ENCODE data around the gene RPS15.

The RPS15 gene

GRCh38 chr19:1449467-1450442 lies 11.6 kb downstream of the RPS15 start, which contains the start of gene APC2:
Gene APC2 (plus strand): TSS chr19:1450121. CDS start chr19:1453002, 2,881 bp downstream.
- H3K4me1 ChIP-seq (ENCODE audit: control insufficient read depth, insufficient read depth, low read length, poor library complexity, severe bottlenecking), result peaks cover 7% of the 10 kb centered on the region
- no peak within 1 kb of the TSS for H3K27ac ChIP-seq (ENCODE audit: low read depth, low read length, severe bottlenecking)

DNA sequence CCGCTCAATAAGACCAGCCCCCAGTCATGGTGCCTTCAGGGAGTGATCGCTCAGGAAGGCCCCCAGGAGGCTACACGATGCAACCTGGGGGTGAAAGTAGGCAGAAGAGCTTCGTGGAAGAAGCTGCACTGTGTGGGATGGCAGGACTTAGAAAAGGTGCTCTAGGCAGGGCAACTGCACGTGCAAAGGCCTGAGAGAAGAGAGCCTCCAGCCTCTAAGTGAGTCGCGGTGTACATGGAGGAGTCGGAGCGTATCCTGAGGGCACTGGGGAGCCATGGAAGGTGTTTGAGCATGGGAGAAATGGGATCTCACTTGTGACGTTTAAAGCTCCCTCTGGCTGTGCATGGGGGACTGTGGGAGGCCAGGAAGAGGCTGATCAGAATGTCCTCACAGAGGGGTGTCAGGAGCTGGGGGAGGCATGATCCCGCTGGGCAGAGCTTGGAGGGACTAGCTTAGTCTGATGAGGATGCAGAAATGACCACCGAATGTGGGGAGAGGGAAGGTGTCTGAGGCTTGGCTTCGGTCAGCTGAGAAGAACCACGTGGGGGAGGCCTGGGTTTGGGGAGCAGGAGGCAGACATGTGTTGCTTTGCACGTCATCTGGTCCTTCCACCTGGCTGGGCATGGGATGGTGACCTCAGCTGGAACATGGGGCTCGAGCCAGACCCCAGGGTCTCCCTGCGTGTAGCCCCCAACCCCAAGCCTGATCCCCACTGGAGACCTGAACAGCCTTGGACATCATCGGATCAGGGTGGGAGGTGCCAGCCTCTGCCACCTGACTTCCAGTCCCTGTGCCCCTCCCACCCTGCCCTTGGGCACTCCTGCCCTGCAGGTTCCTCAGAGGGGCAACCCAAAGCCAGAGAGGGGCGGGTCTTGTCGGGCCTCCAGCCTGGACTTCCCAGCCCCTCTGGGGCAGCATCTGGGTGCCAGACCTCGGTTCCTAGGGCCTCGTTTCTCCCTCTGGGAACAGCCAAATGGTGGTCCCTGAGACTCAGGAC lies 12.8 kb downstream of the RPS15 start:
- Histone ChIP-seq H3K9me3 (ENCODE audit: control insufficient read depth, low read length) (no peaks in the 10 kb centered on the region), H3K36me3 (ENCODE audit: control insufficient read depth, insufficient read depth, low read length) (no peaks in the 10 kb centered on the region), H3K27ac (ENCODE audit: low read depth, low read length, severe bottlenecking) (no peak overlapping the region), H3K4me1 (ENCODE audit: control insufficient read depth, insufficient read depth, low read length, poor library complexity, severe bottlenecking) (peaks cover 5% of the 10 kb centered on the region), H3K4me3 (ENCODE audit: extremely low read depth, insufficient read depth, low read length, poor library complexity, severe bottlenecking) (no peak overlapping the region)
- 58% methylated on average over 21 of the region's 22 CpGs for WGBS, 2 experiments (ENCODE audit: insufficient coverage in 2 of 2)

More at GRCh38 chr19:1449467-1450442, 11.6 kb downstream of the RPS15 start, which contains the start of gene APC2:
- H3K4me3 ChIP-seq (ENCODE audit: extremely low read depth, insufficient read depth, low read length, poor library complexity, severe bottlenecking), result no peak within 1 kb of the TSS
- no peaks in the 10 kb centered on the region for H3K36me3 ChIP-seq (ENCODE audit: control insufficient read depth, insufficient read depth, low read length)
- no peaks in the 10 kb centered on the region for H3K9me3 ChIP-seq (ENCODE audit: control insufficient read depth, low read length)
- WGBS, 2 experiments (ENCODE audit: insufficient coverage in 2 of 2), result 9 to 10% methylated on average over 43 to 59 of the region's 74 CpGs

DNA sequence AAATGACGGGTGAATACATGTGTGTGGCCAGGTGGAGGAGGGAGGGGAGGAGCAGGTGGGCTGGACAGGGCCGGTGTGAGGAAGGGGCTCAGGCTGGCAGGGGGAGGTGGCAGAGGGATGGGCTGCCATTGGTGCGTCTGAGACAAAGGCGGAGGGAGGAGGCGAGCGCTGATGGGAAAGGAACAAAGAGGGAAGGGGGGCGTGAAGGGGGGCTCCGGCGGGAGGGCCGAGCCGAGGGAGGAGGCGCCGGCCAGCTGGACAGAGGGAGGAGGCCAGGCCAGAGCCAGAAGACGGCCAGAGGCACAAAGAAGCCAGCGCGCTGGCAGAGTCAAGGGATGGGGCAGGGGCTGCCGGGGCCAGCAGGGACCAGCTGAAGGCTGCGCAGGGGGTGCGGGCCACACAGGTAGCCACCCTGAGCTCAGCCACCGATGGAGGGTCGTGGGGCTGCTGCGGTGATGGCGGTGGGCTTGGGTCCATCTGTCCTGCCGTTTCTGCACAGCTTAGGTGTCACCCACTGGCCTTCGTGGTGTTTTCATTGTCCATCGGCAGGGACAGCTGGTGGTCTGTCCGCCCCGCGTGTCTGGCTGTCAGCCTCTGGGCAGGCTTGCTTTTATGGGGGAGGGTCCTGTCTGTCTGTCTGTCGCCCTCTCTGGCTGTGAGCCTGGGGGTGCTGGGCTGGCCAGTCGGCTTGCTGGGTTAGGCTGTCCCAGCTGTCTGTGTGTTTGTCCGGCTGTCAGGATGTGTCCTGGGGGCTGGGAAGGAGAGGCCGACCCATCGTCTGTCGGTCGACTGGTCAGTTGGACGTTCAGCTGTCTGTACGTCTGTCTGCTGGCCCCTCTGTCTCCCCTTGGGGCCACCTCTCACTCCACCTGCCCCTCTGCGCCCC lies 14.0 kb downstream of the RPS15 start:
- Histone ChIP-seq H3K9me3 (ENCODE audit: control insufficient read depth, low read length) (no peaks in the 10 kb centered on the region), H3K4me3 (ENCODE audit: extremely low read depth, insufficient read depth, low read length, poor library complexity, severe bottlenecking) (no peak overlapping the region), H3K36me3 (ENCODE audit: control insufficient read depth, insufficient read depth, low read length) (no peaks in the 10 kb centered on the region), H3K27ac (ENCODE audit: low read depth, low read length, severe bottlenecking) (peak overlapping the region; percentile 16), H3K4me1 (ENCODE audit: control insufficient read depth, insufficient read depth, low read length, poor library complexity, severe bottlenecking) (peaks cover 6% of the 10 kb centered on the region)
- 35 to 42% methylated on average over 22 to 34 of the region's 39 CpGs for WGBS, 2 experiments (ENCODE audit: insufficient coverage in 2 of 2)

GRCh38 chr19:1452802-1453524 lies 14.8 kb downstream of the RPS15 start:
- no peak overlapping the region for H3K4me3 ChIP-seq (ENCODE audit: extremely low read depth, insufficient read depth, low read length, poor library complexity, severe bottlenecking)
- H3K9me3 ChIP-seq (ENCODE audit: control insufficient read depth, low read length), result no peaks in the 10 kb centered on the region
- 67 to 72% methylated on average over 16 to 22 of the region's 30 CpGs for WGBS, 2 experiments (ENCODE audit: insufficient coverage in 2 of 2)
- H3K27ac ChIP-seq (ENCODE audit: low read depth, low read length, severe bottlenecking), result no peak overlapping the region
- peaks cover 10% of the 10 kb centered on the region for H3K4me1 ChIP-seq (ENCODE audit: control insufficient read depth, insufficient read depth, low read length, poor library complexity, severe bottlenecking)
- H3K36me3 ChIP-seq (ENCODE audit: control insufficient read depth, insufficient read depth, low read length), result no peaks in the 10 kb centered on the region

GRCh38 chr19:1453525-1454364 lies 15.5 kb downstream of the RPS15 start:
- WGBS, 2 experiments (ENCODE audit: insufficient coverage in 2 of 2), result 39% methylated on average over 22 to 24 of the region's 33 CpGs
- H3K4me1 ChIP-seq (ENCODE audit: control insufficient read depth, insufficient read depth, low read length, poor library complexity, severe bottlenecking), result peaks cover 10% of the 10 kb centered on the region
- H3K4me3 ChIP-seq (ENCODE audit: extremely low read depth, insufficient read depth, low read length, poor library complexity, severe bottlenecking), result no peak overlapping the region
- no peaks in the 10 kb centered on the region for H3K36me3 ChIP-seq (ENCODE audit: control insufficient read depth, insufficient read depth, low read length)
- H3K27ac ChIP-seq (ENCODE audit: low read depth, low read length, severe bottlenecking), result no peak overlapping the region
- H3K9me3 ChIP-seq (ENCODE audit: control insufficient read depth, low read length), result no peaks in the 10 kb centered on the region

- WGBS, 2 experiments (ENCODE audit: insufficient coverage in 2 of 2), result 49 to 67% methylated on average over 10 to 15 of the region's 22 CpGs
Observed at GRCh38 chr19:1455002-1455335, 16.8 kb downstream of the RPS15 start.

DNA sequence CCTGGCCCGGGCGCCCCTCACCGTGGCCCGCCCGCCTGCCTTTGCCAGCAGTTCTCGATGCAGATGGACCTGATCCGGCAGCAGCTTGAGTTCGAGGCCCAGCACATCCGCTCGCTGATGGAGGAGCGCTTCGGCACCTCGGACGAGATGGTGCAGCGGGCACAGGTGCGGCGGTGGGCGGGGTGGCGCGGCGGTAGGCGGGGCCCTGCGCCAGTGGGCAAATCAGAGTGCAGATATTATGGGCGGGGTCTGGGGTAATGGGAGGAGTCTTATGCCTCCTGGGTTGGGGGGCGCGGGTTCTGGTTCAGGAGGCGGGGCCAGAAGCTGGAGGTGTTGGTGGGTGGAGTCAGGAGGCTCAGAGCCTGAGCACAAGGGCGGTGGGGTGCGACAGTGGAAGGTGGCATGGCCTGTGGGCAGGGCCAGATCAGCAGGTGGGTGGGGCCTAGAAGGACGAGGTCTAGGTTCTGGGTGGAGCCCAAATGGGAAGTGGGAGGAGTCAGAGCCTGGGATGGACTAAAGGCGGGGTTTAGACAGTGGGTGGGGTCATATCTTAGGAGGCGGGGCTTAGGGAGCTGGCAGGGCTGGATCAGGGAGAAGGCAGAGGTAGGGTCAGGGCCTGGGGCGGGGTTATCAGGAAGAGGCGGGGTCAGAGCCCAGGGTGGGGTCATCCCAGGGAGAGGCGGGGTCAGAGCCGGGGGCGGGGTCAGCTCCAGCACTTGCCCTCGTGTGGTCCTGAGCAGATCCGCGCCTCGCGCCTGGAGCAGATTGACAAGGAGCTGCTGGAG lies 17.3 kb downstream of the RPS15 start:
- Histone ChIP-seq H3K4me3 (ENCODE audit: extremely low read depth, insufficient read depth, low read length, poor library complexity, severe bottlenecking) (no peak overlapping the region), H3K27ac (ENCODE audit: low read depth, low read length, severe bottlenecking) (no peak overlapping the region), H3K4me1 (ENCODE audit: control insufficient read depth, insufficient read depth, low read length, poor library complexity, severe bottlenecking) (peaks cover 5% of the 10 kb centered on the region), H3K36me3 (ENCODE audit: control insufficient read depth, insufficient read depth, low read length) (no peaks in the 10 kb centered on the region), H3K9me3 (ENCODE audit: control insufficient read depth, low read length) (no peaks in the 10 kb centered on the region)
- WGBS, 2 experiments (ENCODE audit: insufficient coverage in 2 of 2), result 70 to 78% methylated on average over 23 to 37 of the region's 42 CpGs

More at GRCh38 chr19:1455002-1455335, 16.8 kb downstream of the RPS15 start:
- no peaks in the 10 kb centered on the region for H3K9me3 ChIP-seq (ENCODE audit: control insufficient read depth, low read length)
- H3K27ac ChIP-seq (ENCODE audit: low read depth, low read length, severe bottlenecking), result no peak overlapping the region
- H3K4me3 ChIP-seq (ENCODE audit: extremely low read depth, insufficient read depth, low read length, poor library complexity, severe bottlenecking), result no peak overlapping the region
- H3K36me3 ChIP-seq (ENCODE audit: control insufficient read depth, insufficient read depth, low read length), result no peaks in the 10 kb centered on the region
- peaks cover 5% of the 10 kb centered on the region for H3K4me1 ChIP-seq (ENCODE audit: control insufficient read depth, insufficient read depth, low read length, poor library complexity, severe bottlenecking)

DNA sequence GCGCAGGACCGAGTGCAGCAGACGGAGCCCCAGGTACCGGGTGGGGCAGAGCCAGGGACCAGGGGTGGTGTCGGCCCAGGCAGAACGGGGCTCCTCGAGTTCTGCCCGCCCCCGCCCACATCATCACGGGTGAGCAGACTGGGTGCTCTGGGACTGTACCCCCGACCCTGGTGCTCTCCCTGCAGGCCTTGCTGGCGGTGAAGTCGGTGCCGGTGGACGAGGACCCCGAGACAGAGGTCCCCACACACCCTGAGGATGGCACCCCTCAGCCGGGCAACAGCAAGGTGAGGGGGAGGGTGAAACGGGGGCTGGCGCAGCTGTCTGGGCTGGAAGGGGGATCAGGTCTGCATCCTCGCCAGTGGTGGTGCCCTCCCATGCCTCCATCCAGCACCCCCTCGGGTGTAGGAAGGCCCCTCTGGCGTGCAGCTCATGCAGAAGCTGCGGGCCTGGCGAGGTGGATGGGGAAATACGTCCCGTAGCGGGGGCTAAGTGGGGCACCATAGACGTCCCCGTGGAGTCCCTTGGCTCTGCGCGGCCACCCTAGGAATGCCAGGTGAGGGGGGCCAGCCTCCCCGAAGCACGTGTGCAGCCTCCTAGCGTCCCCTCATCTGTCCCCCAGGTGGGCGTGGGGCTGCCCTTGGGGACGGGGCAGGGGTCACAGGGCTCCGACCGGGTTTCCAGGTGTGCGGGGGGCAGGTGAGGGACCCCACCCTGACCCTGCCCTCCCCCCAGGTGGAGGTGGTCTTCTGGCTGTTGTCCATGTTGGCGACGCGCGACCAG lies 18.1 kb downstream of the RPS15 start:
- 88 to 91% methylated on average over 33 to 43 of the region's 43 CpGs for WGBS, 2 experiments (ENCODE audit: insufficient coverage in 2 of 2)
- Histone ChIP-seq H3K4me3 (ENCODE audit: extremely low read depth, insufficient read depth, low read length, poor library complexity, severe bottlenecking) (no peak overlapping the region), H3K9me3 (ENCODE audit: control insufficient read depth, low read length) (no peaks in the 10 kb centered on the region), H3K36me3 (ENCODE audit: control insufficient read depth, insufficient read depth, low read length) (no peaks in the 10 kb centered on the region), H3K4me1 (ENCODE audit: control insufficient read depth, insufficient read depth, low read length, poor library complexity, severe bottlenecking) (peaks cover 5% of the 10 kb centered on the region), H3K27ac (ENCODE audit: low read depth, low read length, severe bottlenecking) (no peak overlapping the region)
